ENCODE data around the gene NEUROD4. TPM values are rescaled to one million over a fixed set of nuclear protein-coding genes. Genes with fewer than 3 reads are reported as not detected.

NEUROD4 gene
- total RNA-seq, 1 donor from 2014 or later, result not detected

DNA sequence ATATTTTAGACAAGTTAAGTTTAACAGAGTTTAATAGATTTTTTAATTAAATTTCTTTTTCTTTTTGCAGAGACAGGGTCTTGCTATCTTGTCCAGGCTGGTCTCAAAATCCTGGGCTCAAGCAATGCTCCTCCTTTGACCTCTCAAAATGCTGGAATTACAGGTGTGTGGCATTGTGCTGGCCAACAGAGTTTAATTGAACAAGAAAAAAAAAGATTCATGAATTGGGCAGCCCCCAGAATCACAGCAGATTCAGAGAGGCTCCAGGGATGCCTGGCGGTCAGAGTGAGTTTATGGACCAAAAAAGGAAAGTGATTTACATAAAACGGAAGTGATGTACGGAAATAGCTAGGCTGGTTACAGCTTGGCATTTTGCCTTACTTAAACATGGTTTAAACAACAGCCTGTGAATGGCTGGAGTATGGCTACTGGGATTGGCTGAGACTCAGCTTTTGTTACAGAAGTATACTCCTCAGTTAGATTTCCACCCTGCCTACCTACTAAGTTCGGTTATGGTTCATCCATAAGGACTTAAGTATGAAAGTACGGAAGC lies 20.7 kb upstream of the NEUROD4 start:
- DNase-seq, result no peak

DNA sequence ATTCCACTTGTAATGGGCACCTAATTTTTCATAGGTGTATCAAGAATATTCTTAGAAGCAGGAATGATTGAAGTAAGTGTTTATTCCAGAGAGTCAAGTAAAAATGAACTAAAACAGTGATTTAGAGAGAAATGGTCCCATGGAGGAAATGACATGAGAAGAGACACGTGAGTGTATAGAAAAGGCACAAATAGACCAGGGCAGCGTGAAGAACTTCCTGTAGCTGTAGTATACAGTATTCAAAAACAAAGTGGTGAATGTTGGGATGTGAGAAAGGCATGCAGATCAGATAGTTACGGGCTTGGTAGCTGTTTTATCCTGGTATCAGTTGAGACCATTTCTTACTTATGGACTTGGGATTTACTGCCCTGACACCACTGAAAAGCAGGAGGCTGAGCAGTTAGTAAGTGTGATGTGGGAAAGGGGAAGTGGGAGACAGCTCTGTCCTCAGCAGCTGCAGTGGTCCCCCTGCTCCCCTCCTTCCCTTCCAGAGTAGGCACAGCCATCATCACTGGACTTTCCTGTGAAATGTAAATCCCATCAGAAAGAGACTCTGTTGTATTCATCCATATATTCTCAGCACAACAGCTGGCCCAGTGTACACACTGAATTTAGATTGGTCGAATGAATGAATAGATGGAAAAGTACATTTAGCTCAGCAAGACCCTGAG lies 18.4 kb upstream of the NEUROD4 start:
- DNase-seq, result no peak

DNA sequence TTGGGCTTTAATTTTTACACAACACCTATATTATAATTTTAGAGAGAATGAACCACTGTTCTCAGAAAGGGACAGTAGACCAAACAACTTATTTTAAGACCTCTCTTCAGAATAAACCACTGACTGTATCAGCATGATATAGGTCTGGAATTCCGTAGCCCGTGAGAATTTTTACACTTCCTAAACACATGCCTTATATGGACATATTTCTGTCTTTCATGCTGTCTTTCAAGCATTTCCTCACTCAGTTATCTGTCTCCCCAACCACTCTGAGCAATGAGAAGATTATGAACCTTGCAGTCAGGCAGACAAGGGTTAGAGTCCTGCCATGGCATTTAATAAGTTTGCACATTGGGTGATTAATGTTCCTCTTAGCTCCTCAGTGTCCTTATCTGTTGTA lies 17.4 kb upstream of the NEUROD4 start:
- DNase-seq, result no peak

DNA sequence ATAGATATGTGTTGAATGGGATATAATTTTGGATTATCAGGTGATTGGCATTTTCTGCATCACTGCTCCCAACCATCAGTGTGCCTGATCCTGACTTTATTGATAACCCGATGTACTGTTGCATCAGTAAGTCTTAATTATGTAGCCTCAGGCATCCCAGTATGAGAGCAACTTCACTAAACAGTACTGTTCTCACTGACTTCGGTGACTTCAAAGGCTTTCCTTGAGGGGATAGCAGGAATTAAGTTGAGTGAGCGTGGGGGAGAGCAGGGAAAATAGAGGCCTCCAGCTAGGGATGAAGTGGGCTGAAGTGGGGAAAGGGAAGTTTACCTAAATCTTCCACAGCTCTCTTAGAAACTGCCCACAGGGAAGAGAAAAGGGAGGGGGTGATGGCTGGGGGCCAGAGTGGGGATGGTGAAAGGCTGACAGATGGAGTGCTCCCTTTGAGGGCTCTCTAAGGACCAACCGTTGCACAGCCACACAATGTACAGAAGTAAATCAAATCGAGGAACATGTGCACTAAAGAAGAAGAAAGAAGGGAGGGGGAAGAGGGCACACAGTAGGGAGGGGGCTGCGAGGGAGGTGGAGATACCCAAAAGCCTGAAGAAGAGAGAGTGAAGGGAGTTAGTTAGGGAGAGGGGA lies 10.7 kb upstream of the NEUROD4 start:
- no peak for DNase-seq

DNA sequence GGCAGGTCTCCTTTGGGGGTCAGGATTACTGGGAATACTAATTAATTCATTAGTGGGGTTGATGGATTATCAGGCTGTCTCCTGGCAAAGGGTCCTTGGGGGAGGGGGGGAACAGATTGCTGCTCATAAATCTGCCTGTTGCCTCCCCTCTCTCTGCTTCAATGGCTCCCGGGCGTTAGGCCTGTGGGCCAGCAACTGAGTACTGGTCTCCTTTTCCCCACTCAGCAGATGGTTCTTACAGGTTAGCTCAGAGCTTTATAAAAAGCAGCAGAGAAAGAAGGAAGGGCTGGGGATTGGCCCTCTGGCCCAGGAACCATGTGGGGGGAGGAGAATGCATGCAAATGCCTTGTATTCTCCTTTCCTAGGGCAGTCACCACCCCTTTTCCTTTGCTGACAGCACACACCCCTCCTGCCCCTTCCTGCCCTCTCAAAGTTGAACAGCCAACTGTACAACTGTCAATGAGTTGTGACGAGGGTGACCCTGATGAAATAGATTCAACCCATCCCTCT lies 2.3 kb upstream of the NEUROD4 start:
- no peak for DNase-seq

DNA sequence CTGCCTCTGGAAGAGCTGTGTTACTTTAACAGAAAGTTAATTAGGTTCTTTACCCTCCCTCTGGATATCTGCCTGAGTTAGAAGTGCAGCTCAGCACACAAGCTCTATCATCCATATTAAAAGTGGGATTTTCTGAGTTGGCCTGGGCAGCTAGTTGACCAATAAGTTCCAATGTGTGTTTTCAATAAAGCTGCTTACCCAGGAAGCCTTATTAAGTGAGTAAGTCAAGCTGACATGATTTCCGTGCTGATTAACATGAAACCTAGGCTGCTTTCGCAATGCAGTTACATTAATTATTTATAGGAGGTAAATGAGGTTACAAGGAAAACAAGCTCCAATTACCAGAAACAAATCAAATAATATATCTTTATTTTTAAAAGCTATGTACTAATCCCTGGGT lies 4.8 kb downstream of the NEUROD4 start:
- DNase-seq, result no peak

DNA sequence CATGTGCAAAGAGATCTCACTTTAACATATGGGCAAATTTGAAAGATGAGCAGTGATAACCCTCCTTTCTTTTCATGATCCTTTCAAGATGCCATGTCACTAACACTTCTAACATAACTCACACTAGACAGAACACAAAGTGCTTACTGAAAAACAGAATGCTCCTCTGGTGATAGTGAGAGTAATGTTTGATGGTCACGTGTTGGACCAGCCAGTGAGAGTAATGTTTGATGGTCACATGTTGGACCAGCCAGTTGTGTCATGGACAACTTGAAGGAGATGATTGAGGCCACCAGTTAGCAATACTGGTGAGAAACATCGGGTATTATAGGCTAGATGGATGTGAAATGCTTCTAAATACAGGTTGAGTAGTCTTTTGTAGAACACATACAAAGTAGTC lies 5.7 kb downstream of the NEUROD4 start:
- no peak for DNase-seq

DNA sequence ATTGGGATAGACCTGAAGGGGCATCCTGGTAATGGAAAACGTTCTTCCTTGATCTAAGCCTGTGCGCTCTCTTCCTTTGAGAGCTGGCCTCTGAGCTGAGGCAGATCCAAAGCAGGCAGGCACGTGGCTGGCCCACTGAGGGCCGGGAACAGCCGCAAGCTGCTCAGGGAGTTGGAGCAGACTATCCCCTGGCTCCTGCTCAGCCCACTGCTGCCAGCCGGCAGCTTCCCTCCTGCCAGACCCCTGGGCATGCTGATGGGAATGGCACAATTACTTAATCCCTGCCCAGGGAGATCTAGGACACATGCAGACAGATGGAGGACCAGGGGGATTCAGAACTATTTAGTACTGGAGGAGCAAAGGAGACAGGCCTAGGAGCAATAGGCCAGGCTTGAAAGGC lies 14.4 kb downstream of the NEUROD4 start:
- no peak for DNase-seq

DNA sequence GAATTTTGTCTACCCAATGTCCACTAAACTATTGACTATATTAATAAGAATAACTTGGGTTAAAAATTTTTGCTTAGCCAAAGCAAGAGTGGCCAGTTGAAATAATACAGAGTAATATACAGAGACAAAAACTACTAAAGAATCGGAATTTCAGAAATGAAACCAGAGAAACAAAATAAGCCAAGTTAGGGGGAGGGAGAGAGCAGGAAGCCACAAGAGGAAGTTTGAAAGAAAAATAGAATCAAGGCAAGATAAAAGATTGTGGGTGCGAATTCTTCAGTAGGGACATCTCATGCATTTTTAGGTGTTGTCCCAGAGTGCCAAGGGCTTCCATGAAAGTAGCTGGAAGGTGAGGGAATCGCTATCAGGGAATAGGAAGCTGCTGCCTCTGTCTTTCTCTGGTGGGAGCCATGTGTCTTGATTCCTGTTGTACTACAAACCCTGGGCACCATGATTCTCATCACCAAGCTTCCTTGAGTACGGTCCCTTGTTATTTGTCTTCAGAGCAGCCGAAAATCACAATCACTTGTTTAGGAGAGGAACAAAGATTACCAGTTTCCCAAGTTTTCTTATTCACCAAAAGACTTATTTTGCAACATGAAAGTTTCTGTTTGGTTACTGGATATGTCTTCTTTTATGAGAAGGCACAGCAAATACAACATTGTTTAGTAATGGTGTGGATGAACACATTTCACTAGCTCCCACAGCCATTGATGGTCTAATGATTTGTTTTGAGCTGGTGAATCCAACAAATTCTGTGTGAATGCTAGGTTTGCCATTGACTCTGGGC lies 16.7 kb downstream of the NEUROD4 start:
- no peak for DNase-seq

DNA sequence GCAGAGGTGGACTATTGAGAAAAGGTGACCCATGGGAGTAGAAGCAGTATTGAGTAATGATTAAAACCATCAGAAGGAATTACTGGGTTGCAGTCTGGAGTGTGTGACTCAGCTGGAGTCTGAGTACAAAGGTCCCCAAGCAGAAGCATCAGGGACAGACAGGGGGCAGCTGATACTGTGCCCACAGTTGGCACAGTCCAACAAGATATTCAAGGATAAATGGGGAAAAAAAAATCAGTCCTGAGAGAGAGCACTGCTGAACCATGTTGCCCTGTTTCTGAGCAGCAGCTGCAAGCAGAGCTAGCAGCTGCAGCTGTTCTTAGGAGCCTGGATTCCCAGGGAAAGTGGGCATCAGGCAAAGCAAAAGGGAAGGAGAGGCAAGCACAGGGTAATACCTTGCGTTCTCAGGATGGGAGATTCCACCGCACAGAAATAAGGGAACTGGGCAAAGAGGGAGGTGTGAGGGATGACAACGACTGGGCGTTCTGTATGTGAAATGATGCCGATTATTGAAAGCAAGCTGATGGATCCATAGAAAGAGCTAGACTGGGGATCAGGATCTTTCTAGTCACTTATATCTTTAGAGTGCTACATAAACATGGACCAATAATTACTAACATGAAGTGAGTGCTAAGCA lies 17.7 kb downstream of the NEUROD4 start:
- DNase-seq, result no peak

DNA sequence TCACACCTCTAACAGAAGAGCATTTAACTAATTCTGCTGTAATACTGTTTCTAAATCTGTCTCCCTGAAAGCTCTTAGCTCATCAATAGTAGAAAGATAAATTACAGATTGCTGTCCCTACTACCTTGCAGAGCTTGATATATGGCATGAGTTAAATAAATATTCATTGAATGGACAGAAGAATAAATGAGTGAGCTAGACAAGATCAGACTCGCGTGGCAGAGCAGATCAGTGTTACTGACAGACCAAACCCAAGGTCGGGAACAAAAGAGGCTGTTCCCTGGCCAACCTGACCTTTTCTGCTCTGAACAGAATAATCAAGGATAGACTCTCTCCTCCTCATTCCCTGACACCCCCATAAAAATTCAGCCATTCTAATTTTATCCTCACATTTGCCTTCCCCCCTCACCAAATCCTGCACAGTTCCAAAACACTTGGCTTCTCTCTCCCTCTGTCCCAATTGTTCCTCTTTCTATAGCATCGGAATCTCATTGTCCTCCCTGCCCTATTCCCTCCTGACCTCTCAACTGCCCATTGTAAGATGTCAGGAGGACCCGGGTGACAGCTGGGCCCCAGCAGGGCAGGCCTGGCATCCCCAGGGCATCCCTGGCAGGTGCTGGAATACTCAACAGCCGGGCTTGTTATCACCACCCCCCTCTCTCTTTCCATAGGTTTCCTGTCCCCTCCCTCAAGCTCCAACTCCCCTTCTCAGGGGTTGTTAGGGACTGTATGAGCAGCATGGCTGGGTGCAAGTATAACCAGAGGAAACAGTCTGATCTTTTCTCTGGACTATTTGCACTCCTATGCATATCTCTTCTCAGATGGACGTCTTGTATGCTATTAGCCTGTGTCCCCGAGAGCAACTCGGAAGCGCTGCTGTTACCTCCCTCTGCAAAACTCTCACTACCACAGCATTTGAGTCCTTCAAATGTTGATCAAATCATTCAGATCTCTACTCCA lies 19.9 kb downstream of the NEUROD4 start:
- no peak for DNase-seq

DNA sequence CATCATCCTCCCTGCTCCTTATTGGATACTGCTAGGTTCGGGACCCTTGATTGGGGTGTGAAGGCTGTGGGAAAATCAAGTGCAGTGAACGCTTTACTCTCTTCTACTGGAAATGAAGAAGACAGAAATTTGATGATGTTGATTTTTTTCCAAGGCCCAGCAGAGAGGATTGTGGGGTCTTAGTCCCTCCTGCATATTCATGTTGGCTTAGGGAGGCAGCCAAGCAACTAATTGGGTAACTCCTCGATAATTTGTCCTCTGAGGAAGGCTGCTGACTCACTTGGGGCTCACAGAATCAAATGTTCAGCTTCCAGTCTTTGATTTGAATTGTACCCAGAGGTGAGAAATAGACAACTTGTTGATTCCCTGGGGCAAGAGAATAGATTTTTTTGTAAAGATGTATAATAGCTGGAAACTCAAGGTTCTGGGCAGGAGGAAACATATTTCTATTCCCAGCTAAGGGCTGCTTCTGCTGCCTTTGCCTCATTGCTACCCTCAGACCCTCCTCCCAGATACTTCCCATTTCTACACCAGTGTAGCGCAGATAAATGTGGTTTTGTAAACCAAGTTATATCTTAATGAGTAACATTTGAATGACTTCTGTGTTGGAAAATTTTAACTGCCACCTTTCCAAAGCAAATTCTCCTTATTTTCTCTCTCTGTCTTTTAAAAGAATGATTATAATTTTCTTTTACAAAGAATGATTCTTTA lies 21.7 kb downstream of the NEUROD4 start:
- no peak for DNase-seq

DNA sequence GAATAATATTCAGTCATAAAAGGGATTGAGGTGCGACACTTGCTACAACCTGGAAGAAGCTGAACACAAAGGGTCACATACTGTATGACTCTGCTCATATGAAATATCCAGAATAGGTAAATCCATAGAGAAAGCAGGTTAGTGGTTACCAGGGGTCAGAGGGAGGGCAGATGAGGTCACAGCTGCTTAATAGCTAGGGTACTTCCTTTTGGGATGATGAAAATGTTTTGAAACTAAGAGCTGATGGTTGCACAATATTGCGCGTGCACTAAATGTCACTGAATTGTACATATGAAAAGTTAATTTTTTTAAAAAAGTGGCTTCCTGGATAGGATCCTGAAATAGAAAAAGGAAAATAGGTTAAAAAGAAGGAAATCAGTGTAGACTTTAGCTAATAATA lies 23.8 kb downstream of the NEUROD4 start:
- no peak for DNase-seq

DNA sequence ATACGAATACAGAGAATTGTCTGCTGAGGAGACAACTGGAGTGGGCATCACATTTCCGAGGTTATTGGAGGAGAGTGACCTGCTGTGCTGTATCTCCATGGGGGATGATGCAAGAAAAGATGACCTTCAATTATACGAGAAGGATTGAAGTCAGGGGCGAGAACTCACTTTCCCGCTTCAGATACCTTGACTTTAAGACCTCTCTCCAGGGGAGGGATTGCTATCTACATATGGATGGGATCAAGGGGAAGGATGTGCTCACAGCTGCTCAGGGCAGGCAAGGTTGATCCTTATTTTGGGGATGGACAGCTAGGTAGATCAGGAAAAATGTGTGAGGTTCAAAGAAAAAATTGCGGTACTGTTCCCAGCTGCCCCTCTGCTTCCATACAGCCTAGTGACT lies 24.4 kb downstream of the NEUROD4 start:
- DNase-seq, result no peak

DNA sequence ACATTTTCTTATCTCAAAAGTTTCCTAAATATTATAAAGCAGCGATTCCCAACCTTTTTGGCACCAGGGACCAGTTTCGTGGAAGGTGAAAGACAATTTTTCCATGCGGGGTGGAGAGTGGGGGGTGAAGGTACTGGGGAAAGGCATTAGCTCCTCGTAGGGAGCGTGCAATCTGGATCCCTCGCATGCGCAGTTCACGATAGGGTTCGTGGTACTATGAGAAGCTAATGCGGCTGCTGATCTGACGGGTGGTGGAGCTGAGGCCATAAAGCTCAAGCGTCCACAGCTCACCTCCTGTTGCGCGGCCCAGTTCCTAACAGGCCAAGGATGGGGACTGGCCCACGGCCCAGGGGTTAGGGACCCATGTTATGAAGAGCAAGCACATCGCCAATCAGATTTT lies 29.9 kb downstream of the NEUROD4 start:
- DNase-seq, result no peak

DNA sequence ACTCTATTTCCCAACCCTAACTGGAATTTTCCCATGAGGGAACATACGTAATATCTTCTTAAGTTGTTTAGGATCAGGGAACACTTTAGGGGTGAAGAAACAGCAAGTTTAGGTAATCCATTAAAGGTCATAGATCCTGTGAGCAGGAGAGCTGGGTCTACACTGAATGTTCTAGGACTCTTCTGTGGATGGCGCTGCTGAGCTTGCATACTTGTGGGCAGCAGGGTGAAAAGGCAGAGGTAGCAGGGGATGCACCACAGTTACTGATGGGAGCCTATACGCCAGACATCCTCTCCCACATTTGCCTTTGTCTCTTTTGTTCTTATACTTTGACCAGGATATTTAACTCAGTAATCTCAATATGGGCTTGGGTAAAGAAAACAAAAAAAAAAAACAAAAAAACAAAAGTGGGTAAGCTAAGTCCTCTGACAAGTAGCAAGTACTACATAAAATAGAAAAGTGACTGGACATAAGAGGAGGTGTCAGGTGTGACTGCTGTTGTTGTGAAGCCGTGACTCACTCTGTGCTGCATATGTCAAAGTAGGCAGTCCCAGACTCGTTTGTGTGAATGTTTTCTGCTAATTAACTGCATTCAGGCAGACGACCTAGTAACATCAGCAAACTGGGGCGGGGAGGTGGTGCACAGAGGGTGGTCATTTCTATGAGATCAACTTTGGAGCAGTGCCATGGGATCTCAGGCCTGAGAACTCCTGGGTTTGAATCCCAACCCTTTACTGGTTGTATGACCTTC lies 31.6 kb downstream of the NEUROD4 start:
- DNase-seq, result no peak

DNA sequence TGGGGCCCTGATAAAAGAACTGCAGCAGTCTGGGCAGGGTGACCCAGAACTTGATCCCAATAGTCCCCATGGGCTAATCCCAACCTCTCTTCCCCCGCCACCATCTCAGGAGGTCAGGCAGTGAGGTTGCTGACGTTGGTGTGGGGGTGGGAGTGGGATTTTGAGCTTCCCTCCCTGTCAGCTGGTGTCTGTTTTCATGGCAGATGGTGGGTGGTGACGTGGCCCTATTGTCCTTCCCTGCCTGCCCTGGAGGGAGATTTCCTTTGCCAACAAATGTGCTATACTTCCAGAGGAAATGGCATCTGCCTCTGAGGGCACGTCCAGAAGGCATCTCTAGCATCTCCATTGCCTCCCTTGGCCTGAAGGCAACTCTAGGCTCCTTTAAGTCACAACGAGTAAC lies 37.7 kb downstream of the NEUROD4 start:
- no peak for DNase-seq

DNA sequence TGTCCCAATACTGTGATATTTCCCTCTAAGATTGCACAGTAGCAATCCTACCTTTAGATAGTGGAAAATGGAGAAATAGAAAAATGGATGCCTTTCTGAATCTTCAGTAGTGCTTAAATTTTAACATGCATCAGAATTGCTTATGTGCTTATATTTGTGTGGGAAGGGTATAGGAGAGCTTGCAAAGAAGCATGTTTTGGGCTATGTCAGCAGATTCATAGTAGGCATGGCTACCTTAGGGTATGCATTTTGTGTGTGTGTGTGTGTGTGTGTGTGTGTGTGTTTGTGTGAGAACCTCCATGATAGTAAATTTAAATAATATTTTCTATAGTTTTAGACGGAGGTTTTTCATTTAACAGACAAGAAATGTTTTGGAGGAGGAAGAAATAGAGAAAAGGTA lies 38.3 kb downstream of the NEUROD4 start:
- no peak for DNase-seq

DNA sequence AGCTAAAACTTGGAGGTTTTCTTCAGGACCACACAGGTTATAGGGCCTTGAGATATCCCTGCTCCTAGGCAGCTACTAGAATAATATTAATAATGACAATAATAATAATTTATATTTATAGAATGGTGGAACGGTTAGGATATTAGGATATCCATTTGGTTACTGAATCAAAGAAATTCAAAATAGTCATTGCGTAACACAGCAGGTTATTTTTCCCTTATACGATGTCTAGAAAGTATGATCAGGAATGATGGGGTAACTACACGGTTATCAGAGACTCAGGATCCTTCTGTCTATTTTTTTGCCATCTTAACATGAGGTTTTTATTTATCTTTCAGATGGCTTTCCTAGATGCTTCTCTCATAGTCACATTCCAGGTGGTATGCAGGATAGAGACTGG lies 39.0 kb downstream of the NEUROD4 start:
- DNase-seq, result no peak

DNA sequence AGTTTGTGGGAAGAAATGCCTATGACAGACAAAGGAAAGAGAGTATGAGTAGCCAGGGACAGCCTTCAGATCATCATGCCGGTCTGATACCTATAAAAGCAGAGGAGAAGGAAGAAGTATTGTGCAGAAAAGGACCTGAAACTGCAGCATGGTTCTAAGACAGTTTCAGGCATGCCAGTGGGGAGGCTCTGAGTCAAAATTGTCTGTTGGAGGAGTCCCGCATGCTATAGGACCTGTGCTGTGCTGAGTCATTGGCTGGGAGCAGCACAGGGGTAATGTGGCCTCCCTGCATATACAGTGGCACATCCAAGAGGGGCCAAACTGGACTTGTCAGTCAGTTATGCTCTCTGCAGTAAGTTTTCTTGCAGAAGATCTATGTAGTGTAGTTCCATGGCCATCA lies 40.7 kb downstream of the NEUROD4 start:
- no peak for DNase-seq
